GM12892 (cell line): Measurements from ENCODE around the gene FOXD2.

Experiments used
- POLR2A ChIP-seq: IDR thresholded peaks from 2 replicates; pipeline ENCODE4 v1.6.1; 2011; ENCODE audit warnings: low read depth, low read length, control low read depth
- POLR2AphosphoS5 ChIP-seq: IDR thresholded peaks from 2 replicates; pipeline ENCODE4 v1.6.1; 2011; ENCODE audit warnings: low read depth, low read length, control low read depth
- TAF1 ChIP-seq: IDR thresholded peaks from 2 replicates; pipeline ENCODE4 v1.6.1; 2011; ENCODE audit warnings: low read depth, mild to moderate bottlenecking, control low read depth, low read length, borderline replicate concordance

GRCh38 chr1:47445823-47446550, 8.1 kb downstream of the FOXD2 start:
- no peak for TF ChIP-seq TAF1
- no peak for TF ChIP-seq POLR2A
- no peak for TF ChIP-seq POLR2AphosphoS5
